ENCODE results near the gene CPEB2. TPM values are rescaled to one million over a fixed set of nuclear protein-coding genes. Genes with fewer than 3 reads are reported as not detected.

The CPEB2 gene
- total RNA-seq, 4 donors from 2014 or later: 10.7 to 25.9 (median 19.8) TPM

DNA sequence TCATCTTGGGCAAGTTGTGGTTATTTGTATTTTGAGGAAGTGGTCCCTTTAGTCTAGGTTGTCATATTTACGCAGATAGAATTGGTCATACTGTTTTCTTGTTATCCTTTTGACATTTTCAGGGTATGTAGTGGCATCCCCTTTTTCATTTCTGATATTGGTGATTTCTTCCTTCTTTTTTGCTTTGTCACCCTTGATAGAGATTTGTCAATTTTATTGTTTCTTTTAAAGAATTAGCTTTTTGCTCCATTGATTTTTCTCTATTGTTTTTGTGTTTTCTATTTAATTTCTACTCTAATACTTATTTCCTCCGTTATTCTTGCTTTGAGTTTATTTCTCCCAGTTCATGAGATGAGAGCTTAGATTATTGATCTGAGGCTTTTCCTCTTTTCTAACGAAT, 87.7 kb downstream of the CPEB2 start:
- H3K27me3 ChIP-seq: no peaks in the 10 kb centered on the region
- no peak overlapping the region for H3K27ac ChIP-seq
- H3K36me3 ChIP-seq: no peaks in the 10 kb centered on the region
- H3K4me3 ChIP-seq: no peak overlapping the region
- no peaks in the 10 kb centered on the region for H3K4me1 ChIP-seq
- no peak for DNase-seq
- no peak for TF ChIP-seq POLR2A (IDR thresholded peaks at IDR 0.05)
- TF ChIP-seq, protein P1, sequence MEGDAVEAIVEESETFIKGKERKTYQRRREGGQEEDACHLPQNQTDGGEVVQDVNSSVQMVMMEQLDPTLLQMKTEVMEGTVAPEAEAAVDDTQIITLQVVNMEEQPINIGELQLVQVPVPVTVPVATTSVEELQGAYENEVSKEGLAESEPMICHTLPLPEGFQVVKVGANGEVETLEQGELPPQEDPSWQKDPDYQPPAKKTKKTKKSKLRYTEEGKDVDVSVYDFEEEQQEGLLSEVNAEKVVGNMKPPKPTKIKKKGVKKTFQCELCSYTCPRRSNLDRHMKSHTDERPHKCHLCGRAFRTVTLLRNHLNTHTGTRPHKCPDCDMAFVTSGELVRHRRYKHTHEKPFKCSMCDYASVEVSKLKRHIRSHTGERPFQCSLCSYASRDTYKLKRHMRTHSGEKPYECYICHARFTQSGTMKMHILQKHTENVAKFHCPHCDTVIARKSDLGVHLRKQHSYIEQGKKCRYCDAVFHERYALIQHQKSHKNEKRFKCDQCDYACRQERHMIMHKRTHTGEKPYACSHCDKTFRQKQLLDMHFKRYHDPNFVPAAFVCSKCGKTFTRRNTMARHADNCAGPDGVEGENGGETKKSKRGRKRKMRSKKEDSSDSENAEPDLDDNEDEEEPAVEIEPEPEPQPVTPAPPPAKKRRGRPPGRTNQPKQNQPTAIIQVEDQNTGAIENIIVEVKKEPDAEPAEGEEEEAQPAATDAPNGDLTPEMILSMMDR (IDR thresholded peaks at IDR 0.05): no peak
- no peaks in the 10 kb centered on the region for H3K9me3 ChIP-seq

DNA sequence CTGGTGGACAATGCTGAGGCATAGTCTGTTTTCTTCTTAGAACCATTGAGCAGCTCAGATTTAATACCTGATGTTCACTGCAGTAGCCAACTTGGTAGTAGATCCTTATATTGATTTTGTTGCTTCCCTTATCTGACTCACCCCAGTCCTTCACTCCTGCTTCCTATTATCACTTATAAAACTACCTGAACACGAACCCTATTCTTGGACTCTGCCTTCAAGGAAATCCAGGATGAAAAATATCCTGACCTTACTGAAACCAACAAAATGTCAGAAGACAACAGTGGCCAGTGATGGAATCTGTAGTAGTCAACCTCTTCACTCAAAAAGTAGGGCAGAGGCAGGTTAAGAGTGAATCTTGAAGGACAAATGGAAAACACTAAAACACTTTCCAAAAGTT, 98.1 kb downstream of the CPEB2 start:
- Histone ChIP-seq H3K36me3 (no peaks in the 10 kb centered on the region), H3K27me3 (no peaks in the 10 kb centered on the region), H3K27ac (no peak overlapping the region), H3K4me3 (no peak overlapping the region), H3K4me1 (no peaks in the 10 kb centered on the region), H3K9me3 (no peaks in the 10 kb centered on the region)
- TF ChIP-seq, protein P1 (IDR thresholded peaks at IDR 0.05): no peak
- no peak for TF ChIP-seq POLR2A (IDR thresholded peaks at IDR 0.05)
- no peak for DNase-seq

DNA sequence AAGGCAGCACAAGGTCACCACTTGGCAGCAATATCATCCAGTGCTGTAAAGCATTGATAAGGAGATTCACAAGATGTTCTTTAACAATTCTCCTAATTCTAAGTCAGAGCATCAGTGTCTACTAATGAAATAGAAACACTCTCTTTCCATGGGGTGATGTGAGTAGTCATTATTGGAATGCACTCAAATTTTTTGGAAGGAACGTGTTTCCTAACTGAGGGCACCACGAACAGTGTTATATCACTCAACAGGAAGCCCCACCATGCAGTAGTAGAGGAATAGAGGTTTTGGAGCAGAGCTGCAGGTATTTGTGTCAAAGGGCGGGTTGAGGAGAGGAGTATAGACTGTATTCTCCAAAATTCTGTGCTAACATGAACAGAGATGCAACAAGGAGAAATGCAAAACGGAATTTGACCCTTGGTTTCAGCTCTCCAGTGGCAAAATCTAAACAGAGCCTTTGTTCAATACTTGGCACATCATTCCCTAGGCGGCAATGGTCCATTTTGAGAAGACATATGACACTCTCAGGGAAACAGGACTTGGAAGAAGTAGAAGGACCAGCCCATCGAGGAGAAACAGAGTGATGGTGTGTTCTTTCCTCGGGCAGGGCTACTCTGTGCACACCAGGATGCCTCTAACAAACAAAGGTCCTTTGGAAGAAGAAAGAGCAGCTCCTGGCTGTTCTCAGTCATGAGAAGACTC, 98.9 kb downstream of the CPEB2 start:
- H3K36me3 ChIP-seq: no peaks in the 10 kb centered on the region
- H3K27me3 ChIP-seq: no peaks in the 10 kb centered on the region
- no peak overlapping the region for H3K27ac ChIP-seq
- no peak overlapping the region for H3K4me3 ChIP-seq
- no peaks in the 10 kb centered on the region for H3K9me3 ChIP-seq
- no peaks in the 10 kb centered on the region for H3K4me1 ChIP-seq
- TF ChIP-seq POLR2A (IDR thresholded peaks at IDR 0.05): no peak
- TF ChIP-seq, protein P1 (IDR thresholded peaks at IDR 0.05): no peak
- DNase-seq: no peak

DNA sequence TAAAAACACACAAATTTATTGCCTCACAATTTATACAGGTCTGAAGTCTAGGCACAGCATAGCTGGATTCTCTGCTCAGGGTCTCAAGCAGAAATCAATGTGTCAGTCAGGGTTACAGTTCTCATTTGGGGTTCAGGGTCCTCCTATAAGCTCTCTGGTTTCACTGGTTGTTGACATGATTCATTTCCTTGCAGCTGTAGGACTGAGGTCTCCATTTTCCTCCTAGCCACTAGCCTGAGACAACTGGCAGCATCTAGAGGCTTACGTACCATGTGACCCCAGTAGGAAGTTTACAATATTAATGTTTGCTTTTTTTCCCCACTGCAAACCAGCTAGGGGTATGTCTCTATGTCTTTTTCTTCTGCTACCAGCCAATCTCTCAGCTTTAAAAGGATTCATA, 102.5 kb downstream of the CPEB2 start:
- H3K9me3 ChIP-seq: no peaks in the 10 kb centered on the region
- no peaks in the 10 kb centered on the region for H3K27me3 ChIP-seq
- H3K27ac ChIP-seq: no peak overlapping the region
- no peak for DNase-seq
- no peak for TF ChIP-seq POLR2A (IDR thresholded peaks at IDR 0.05)
- TF ChIP-seq, protein P1 (IDR thresholded peaks at IDR 0.05): no peak
- H3K36me3 ChIP-seq: no peaks in the 10 kb centered on the region
- H3K4me1 ChIP-seq: no peaks in the 10 kb centered on the region
- H3K4me3 ChIP-seq: no peak overlapping the region

DNA sequence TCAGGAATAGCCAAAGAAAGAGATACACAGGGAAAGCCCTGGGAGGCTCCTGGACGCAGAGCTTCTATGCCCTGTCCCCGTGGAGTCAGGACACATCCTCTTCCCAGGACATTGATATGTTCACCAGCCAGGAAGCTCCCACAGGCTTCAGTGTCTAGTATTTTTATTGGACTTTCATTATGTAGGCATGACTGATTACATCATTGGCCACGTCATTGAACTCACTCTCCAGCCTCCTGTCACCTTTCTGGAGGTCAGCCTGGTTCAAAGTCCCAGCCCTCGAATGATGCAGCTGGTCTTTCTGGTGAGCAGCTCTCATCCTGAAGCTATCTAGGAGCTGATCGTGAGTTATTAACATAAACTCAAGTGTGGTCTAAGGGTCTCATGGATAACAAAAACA, 104.1 kb downstream of the CPEB2 start:
- Histone ChIP-seq H3K9me3 (no peaks in the 10 kb centered on the region), H3K36me3 (no peaks in the 10 kb centered on the region), H3K4me3 (no peak overlapping the region), H3K27me3 (no peaks in the 10 kb centered on the region), H3K27ac (peak overlapping the region in 1 of 4 donors; percentile 21), H3K4me1 (no peaks in the 10 kb centered on the region)
- TF ChIP-seq, protein P1 (IDR thresholded peaks at IDR 0.05): no peak
- no peak for TF ChIP-seq POLR2A (IDR thresholded peaks at IDR 0.05)
- peak in 1 of 3 donors; percentile 68 for DNase-seq
